A673 (cell line): ENCODE measurements around the gene WRAP53. TPM values are rescaled to one million over a fixed set of nuclear protein-coding genes. Genes with fewer than 3 reads are reported as not detected.

Source experiments
- BruUV-seq: library from RNA; stranded (reverse); fragments of 400-500 nt; replicated peaks from 2 replicates; lab custom pipeline; 2021; lab: Mats Ljungman, UMichigan
- CTCF ChIA-PET: fragments of 300-600 bp; sonication (Branson Sonifier 250); formaldehyde crosslinking; loops from one replicate; lab custom pipeline; 2022; ENCODE audit warnings: antibody characterized with exemption; lab: Charles Lee
- POLR2A ChIA-PET: fragments of 300-600 bp; sonication (Branson Sonifier 250); formaldehyde crosslinking; loops from one replicate; lab custom pipeline; 2022; ENCODE audit warnings: antibody characterized with exemption; ENCODE audit not compliant: low non-redundant PET; lab: Charles Lee
- DNase-seq: peaks from one replicate; pipeline ENCODE4 v3.0.0-alpha.2; 2015; ENCODE audit warnings: low spot score
- H3K27ac ChIP-seq: fragments of 200-600 bp; sonication (generic); 2 replicates; pipeline ENCODE4 v1.5.1; 2016; ENCODE audit warnings: mixed run types, low read depth, mild to moderate bottlenecking, mixed read lengths, antibody characterized with exemption, low read length; ENCODE audit not compliant: poor library complexity, severe bottlenecking
- H3K27me3 ChIP-seq: fragments of 200-600 bp; sonication (generic); replicated peaks from 2 replicates; pipeline ENCODE4 v1.6.1; 2017; ENCODE audit warnings: mixed run types, low read depth, mild to moderate bottlenecking, mixed read lengths, antibody characterized with exemption, low read length; ENCODE audit not compliant: insufficient read depth, poor library complexity
- H3K36me3 ChIP-seq: fragments of 200-600 bp; sonication (generic); 2 replicates; pipeline ENCODE4 v1.6.1; 2016; ENCODE audit warnings: mixed run types, mild to moderate bottlenecking, mixed read lengths, antibody characterized with exemption, low read length; ENCODE audit not compliant: insufficient read depth, poor library complexity, severe bottlenecking
- H3K4me1 ChIP-seq: fragments of 200-600 bp; sonication (generic); 2 replicates; pipeline ENCODE4 v1.6.1; 2017; ENCODE audit warnings: mixed run types, mild to moderate bottlenecking, mixed read lengths, antibody characterized with exemption, low read length; ENCODE audit not compliant: insufficient read depth, poor library complexity, severe bottlenecking
- H3K4me3 ChIP-seq: fragments of 200-600 bp; sonication (generic); 2 replicates; pipeline ENCODE4 v1.5.1; 2016; ENCODE audit warnings: low read depth, mixed run types, mild to moderate bottlenecking, mixed read lengths, low read length; ENCODE audit not compliant: poor library complexity, severe bottlenecking
- H3K9me3 ChIP-seq: fragments of 200-600 bp; sonication (generic); 2 replicates; pipeline ENCODE4 v1.6.1; 2016; ENCODE audit warnings: mixed run types, low read depth, mild to moderate bottlenecking, mixed read lengths, antibody characterized with exemption, low read length; ENCODE audit not compliant: poor library complexity, severe bottlenecking
- CTCF ChIP-seq: fragments of 300-800, 200-600 bp; sonication (generic); conservative IDR thresholded peaks from 2 replicates; pipeline ENCODE4 v1.5.1; 2017; ENCODE audit warnings: low read depth, mild to moderate bottlenecking, antibody characterized with exemption, low read length, moderate library complexity, mixed read lengths
- EZH2 ChIP-seq: fragments of 200-600 bp; sonication (generic); IDR thresholded peaks from 2 replicates; pipeline ENCODE4 v1.6.1; 2017; ENCODE audit warnings: borderline replicate concordance, low read depth, mild to moderate bottlenecking, mixed read lengths, antibody characterized with exemption, low read length; ENCODE audit not compliant: poor library complexity, severe bottlenecking
- intact Hi-C: fragments of 100-400 bp; cut with micrococcal nuclease; formaldehyde crosslinking; loops from one replicate; pipeline ENCODE4 v1.10.0; 2022; ENCODE audit not compliant: unreplicated experiment
- total RNA-seq: library from RNA; stranded (reverse); gene quantifications from 2 replicates; pipeline ENCODE4 v1.2.3, GENCODE V29; 2021

Gene WRAP53
- total RNA-seq, 1 experiment from 2014 or later = 42.2 TPM

GRCh38 chr17:7650509-7651096 is 37.7 kb upstream of the WRAP53 start, which contains the start of gene ATP1B2:
Gene ATP1B2, plus strand, starts transcription at chr17:7650926. Its CDS starts 593 bp downstream, at chr17:7651519.
- H3K9me3 ChIP-seq = no peaks in the 10 kb centered on the region
- intact Hi-C loops = no loop called here
- H3K27me3 ChIP-seq = peaks cover 14% of the 10 kb centered on the region
- TF ChIP-seq CTCF = no peak
- TF ChIP-seq EZH2 = no peak
- no TSS peak for BruUV-seq
- peak within 1 kb of the TSS; percentile 66 for H3K4me3 ChIP-seq
- H3K36me3 ChIP-seq = no peaks in the 10 kb centered on the region
- H3K4me1 ChIP-seq = no peaks in the 10 kb centered on the region
- H3K27ac ChIP-seq = no peak within 1 kb of the TSS
- ChIA-PET CTCF (interaction anchor here (0.5 to 1.3 kb wide), 5 partner anchors 22 to 185 kb away, joined by 3 to 7 read pairs (median 5); no protein-coding TSS in a partner anchor), POLR2A (interaction anchor here (0.6 to 1.1 kb wide), 7 partner anchors 9 to 209 kb away, joined by 3 to 10 read pairs (median 4); partner anchors contain the start of genes NAA38 and SAT2)
- peak; percentile 84 for DNase-seq

- intact Hi-C loops = no loop called here
- ChIA-PET CTCF (interaction anchor here (0.6 to 1.3 kb wide), 2 partner anchors 22 to 104 kb away, joined by 4 to 7 read pairs; no protein-coding TSS in a partner anchor), POLR2A (interaction anchor here (0.6 to 1.1 kb wide), 2 partner anchors 71 to 206 kb away, joined by 4 to 5 read pairs; partner anchors contain the start of gene NAA38)
- Histone ChIP-seq H3K36me3 (no peaks in the 10 kb centered on the region), H3K4me3 (peak overlapping the region; percentile 66), H3K4me1 (no peaks in the 10 kb centered on the region), H3K9me3 (no peaks in the 10 kb centered on the region), H3K27me3 (peaks cover 14% of the 10 kb centered on the region), H3K27ac (no peak overlapping the region)
- no TSS peak for BruUV-seq
- no peak for DNase-seq
- TF ChIP-seq CTCF = no peak
- TF ChIP-seq EZH2 = no peak
Observed at GRCh38 chr17:7651097-7651664, 37.1 kb upstream of the WRAP53 start.

- no TSS peak for BruUV-seq
Observed at GRCh38 chr17:7651665-7652387, 36.5 kb upstream of the WRAP53 start.

More at GRCh38 chr17:7651665-7652387, 36.5 kb upstream of the WRAP53 start:
- POLR2A ChIA-PET = interaction anchor here (0.6 kb wide), 1 partner anchor 71 kb away, joined by 5 read pairs; no protein-coding TSS in a partner anchor
- TF ChIP-seq CTCF = no peak
- no peak for TF ChIP-seq EZH2
- no peak for DNase-seq
- Histone ChIP-seq H3K27ac (no peak overlapping the region), H3K4me1 (no peaks in the 10 kb centered on the region), H3K27me3 (peaks cover 14% of the 10 kb centered on the region), H3K36me3 (no peaks in the 10 kb centered on the region), H3K9me3 (no peaks in the 10 kb centered on the region), H3K4me3 (peak overlapping the region; percentile 66)
- intact Hi-C loops = no loop called here
- CTCF ChIA-PET = interaction anchor here (0.6 to 1.3 kb wide), 2 partner anchors 21 to 36 kb away, joined by 4 read pairs; partner anchors contain the start of gene TP53
